Thyroid gland (tissue), 4 donors: Measurements from ENCODE around the gene ASB9.

ENCODE experiments used
- POLR2A ChIP-seq, 2 donors: fragments of 450-650 bp; IDR thresholded peaks; one replicate each; pipeline ENCODE4 v1.6.1; 2017; ENCODE audit warnings: antibody characterized with exemption in 2 of 2, mild to moderate bottlenecking in 2 of 2, moderate library complexity in 1 of 2
- TF ChIP-seq, protein P1 (sequence below), 6 experiments: fragments of 200-600 bp in 3 of 6; fragments of 450-650 bp in 3 of 6; sonication (generic) in 3 of 6; IDR thresholded peaks; one replicate each; pipeline ENCODE4 v1.5.1; 2016 to 2019; ENCODE audit warnings: antibody characterized with exemption in 6 of 6, mild to moderate bottlenecking in 2 of 6, inconsistent platforms in 1 of 6, moderate library complexity in 1 of 6

DNA sequence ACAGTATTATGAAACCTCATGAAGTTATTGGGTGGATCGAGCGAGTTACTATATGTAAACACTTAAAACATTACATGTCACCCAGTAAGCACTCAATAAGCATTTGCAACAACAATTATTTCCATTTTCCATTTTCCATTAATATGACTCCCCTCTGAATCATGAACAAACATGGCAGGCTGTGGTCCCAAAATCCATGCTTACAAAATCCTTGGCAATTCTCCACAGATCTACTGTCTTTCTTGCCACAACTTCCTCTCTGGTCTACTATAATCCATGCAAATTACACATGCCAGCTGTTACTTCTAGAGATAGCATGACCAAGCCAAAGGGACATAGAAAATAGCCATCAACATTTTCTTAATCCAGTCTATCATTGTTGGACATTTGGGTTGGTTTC, 23.6 kb upstream of the ASB9 start:
- TF ChIP-seq, protein P1, sequence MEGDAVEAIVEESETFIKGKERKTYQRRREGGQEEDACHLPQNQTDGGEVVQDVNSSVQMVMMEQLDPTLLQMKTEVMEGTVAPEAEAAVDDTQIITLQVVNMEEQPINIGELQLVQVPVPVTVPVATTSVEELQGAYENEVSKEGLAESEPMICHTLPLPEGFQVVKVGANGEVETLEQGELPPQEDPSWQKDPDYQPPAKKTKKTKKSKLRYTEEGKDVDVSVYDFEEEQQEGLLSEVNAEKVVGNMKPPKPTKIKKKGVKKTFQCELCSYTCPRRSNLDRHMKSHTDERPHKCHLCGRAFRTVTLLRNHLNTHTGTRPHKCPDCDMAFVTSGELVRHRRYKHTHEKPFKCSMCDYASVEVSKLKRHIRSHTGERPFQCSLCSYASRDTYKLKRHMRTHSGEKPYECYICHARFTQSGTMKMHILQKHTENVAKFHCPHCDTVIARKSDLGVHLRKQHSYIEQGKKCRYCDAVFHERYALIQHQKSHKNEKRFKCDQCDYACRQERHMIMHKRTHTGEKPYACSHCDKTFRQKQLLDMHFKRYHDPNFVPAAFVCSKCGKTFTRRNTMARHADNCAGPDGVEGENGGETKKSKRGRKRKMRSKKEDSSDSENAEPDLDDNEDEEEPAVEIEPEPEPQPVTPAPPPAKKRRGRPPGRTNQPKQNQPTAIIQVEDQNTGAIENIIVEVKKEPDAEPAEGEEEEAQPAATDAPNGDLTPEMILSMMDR (IDR thresholded peaks at IDR 0.05), result no peak
- TF ChIP-seq POLR2A (IDR thresholded peaks at IDR 0.05), result no peak
